ENCODE results near the gene IFNA7.
"Not testable (repeated sequence)": the region's sequence is repeated elsewhere in the genome, so short reads cannot be mapped to it uniquely, and the experiment has no call there.

IFNA7 gene

DNA sequence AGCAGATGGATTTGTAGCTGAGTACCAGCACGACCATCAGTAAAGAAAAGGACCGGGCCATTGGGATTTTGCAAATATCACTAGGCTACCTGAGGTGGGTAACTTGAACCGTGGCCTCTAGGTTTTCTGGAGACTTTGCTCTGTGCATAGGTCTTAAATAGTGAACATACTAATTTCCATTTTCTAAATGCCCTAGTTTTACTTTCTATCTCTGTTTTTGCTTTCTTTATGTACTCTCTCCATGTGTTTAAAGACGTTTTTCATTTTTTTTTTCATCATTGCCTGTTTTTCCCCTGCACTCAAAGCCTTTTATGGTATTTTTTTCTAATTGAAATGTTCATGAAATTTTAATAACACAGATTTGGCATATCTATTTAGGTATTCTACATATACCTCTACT, at the start of gene IFNA7:
Gene IFNA7 (minus strand): TSS at position 101 of the 400 bp plus-strand sequence. CDS start 40 bp downstream, at position 61.
- ATAC-seq, result not testable (repeated sequence)

DNA sequence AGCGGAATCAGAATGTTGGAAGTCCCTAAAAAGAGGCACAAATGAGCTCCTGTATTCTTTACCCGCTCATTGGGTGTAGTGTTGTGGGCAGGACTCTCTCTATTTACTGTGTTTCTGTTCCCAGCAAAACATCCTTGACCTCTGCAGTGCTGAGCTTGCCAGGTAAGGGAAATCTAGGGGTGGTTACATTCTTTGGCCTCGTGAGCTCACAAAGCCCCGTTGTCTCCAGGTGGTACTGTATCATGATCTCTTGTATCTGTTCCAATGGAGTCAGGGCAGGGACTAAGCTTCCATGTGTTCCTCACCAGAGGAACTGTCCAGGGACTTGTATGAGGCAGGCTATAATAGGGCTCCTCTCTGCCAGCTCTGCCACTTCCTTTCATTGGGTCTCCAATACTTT, 49.6 kb upstream of the IFNA7 start:
- TF ChIP-seq ARNTL (CRISPR knock-in tag; IDR thresholded peaks at IDR 0.05; ENCODE audit: borderline replicate concordance, low read depth), result no peak
- TF ChIP-seq ZFP3 (CRISPR knock-in tag; IDR thresholded peaks at IDR 0.05), result no peak
- ATAC-seq, result no peak

DNA sequence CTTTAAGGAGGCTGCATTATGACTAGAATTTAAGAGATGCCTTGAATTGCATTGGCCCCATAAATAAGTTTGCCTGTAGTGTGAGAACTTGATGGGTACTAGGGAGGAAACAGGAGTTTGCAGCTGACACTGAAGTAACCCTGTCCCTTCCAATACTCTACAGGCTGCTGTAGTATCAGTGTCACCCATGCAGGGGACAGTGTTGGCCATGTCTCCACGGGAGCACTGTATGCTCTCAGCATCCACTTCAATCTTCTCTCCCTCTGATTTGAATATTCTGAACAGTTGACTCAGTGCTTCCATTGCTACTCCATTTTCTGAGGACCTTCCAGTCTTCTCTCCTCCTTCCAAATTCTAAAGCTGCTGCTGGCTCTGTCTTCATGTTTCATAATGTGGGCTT, 49.2 kb upstream of the IFNA7 start:
- TF ChIP-seq, protein P1, sequence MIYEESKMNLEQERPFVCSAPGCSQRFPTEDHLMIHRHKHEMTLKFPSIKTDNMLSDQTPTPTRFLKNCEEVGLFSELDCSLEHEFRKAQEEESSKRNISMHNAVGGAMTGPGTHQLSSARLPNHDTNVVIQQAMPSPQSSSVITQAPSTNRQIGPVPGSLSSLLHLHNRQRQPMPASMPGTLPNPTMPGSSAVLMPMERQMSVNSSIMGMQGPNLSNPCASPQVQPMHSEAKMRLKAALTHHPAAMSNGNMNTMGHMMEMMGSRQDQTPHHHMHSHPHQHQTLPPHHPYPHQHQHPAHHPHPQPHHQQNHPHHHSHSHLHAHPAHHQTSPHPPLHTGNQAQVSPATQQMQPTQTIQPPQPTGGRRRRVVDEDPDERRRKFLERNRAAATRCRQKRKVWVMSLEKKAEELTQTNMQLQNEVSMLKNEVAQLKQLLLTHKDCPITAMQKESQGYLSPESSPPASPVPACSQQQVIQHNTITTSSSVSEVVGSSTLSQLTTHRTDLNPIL (CRISPR knock-in tag; IDR thresholded peaks at IDR 0.05; ENCODE audit: low read depth), result no peak
- TF ChIP-seq, protein P2, sequence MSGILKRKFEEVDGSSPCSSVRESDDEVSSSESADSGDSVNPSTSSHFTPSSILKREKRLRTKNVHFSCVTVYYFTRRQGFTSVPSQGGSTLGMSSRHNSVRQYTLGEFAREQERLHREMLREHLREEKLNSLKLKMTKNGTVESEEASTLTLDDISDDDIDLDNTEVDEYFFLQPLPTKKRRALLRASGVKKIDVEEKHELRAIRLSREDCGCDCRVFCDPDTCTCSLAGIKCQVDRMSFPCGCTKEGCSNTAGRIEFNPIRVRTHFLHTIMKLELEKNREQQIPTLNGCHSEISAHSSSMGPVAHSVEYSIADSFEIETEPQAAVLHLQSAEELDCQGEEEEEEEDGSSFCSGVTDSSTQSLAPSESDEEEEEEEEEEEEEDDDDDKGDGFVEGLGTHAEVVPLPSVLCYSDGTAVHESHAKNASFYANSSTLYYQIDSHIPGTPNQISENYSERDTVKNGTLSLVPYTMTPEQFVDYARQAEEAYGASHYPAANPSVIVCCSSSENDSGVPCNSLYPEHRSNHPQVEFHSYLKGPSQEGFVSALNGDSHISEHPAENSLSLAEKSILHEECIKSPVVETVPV (CRISPR knock-in tag; IDR thresholded peaks at IDR 0.05), result no peak
- TF ChIP-seq ISL1 (CRISPR knock-in tag; IDR thresholded peaks at IDR 0.05) (no peak), ESRRG (CRISPR knock-in tag; IDR thresholded peaks at IDR 0.05) (no peak), GLIS3 (CRISPR knock-in tag; IDR thresholded peaks at IDR 0.05) (no peak), PPARA (CRISPR knock-in tag; IDR thresholded peaks at IDR 0.05; ENCODE audit: borderline replicate concordance) (no peak)
- TF ChIP-seq, protein P3, sequence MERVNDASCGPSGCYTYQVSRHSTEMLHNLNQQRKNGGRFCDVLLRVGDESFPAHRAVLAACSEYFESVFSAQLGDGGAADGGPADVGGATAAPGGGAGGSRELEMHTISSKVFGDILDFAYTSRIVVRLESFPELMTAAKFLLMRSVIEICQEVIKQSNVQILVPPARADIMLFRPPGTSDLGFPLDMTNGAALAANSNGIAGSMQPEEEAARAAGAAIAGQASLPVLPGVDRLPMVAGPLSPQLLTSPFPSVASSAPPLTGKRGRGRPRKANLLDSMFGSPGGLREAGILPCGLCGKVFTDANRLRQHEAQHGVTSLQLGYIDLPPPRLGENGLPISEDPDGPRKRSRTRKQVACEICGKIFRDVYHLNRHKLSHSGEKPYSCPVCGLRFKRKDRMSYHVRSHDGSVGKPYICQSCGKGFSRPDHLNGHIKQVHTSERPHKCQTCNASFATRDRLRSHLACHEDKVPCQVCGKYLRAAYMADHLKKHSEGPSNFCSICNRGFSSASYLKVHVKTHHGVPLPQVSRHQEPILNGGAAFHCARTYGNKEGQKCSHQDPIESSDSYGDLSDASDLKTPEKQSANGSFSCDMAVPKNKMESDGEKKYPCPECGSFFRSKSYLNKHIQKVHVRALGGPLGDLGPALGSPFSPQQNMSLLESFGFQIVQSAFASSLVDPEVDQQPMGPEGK (CRISPR knock-in tag; IDR thresholded peaks at IDR 0.05; ENCODE audit: borderline replicate concordance), result no peak
- ATAC-seq, result no peak

DNA sequence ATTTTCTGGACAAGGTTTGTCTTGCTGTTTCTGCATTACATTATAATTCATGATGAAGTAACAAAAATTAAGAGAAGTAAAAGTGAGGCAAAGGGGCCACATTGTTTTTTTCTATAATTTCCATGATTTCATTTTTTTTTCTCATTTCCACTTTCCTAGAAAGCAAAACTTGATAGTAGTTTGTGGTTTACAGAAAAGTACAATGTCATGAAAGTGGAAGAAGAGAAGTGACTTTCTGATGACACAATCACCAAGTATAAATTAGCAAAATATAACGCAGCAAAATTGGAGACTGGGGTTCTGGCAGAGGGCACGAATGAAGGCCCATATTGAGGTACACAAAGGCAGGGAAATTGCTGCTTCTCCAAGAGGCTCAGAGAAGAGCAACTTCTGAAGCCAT, 42.8 kb upstream of the IFNA7 start:
- ATAC-seq, result no peak
- no peak for TF ChIP-seq ZFP30 (CRISPR knock-in tag; IDR thresholded peaks at IDR 0.05)
- no peak for TF ChIP-seq ZC3H10 (CRISPR knock-in tag; IDR thresholded peaks at IDR 0.05)
- TF ChIP-seq OSR1 (CRISPR knock-in tag; IDR thresholded peaks at IDR 0.05), result no peak
- TF ChIP-seq RARB (CRISPR knock-in tag; IDR thresholded peaks at IDR 0.05), result no peak
- no peak for TF ChIP-seq BACH2 (CRISPR knock-in tag; IDR thresholded peaks at IDR 0.05; ENCODE audit: borderline replicate concordance)
- TF ChIP-seq GLIS3 (CRISPR knock-in tag; IDR thresholded peaks at IDR 0.05), result no peak
- TF ChIP-seq SNAI2 (CRISPR knock-in tag; IDR thresholded peaks at IDR 0.05), result no peak
- no peak for TF ChIP-seq ZNF70 (CRISPR knock-in tag; IDR thresholded peaks at IDR 0.05)
- TF ChIP-seq, protein P1 (CRISPR knock-in tag; IDR thresholded peaks at IDR 0.05; ENCODE audit: low read depth), result no peak
- TF ChIP-seq, protein P4, sequence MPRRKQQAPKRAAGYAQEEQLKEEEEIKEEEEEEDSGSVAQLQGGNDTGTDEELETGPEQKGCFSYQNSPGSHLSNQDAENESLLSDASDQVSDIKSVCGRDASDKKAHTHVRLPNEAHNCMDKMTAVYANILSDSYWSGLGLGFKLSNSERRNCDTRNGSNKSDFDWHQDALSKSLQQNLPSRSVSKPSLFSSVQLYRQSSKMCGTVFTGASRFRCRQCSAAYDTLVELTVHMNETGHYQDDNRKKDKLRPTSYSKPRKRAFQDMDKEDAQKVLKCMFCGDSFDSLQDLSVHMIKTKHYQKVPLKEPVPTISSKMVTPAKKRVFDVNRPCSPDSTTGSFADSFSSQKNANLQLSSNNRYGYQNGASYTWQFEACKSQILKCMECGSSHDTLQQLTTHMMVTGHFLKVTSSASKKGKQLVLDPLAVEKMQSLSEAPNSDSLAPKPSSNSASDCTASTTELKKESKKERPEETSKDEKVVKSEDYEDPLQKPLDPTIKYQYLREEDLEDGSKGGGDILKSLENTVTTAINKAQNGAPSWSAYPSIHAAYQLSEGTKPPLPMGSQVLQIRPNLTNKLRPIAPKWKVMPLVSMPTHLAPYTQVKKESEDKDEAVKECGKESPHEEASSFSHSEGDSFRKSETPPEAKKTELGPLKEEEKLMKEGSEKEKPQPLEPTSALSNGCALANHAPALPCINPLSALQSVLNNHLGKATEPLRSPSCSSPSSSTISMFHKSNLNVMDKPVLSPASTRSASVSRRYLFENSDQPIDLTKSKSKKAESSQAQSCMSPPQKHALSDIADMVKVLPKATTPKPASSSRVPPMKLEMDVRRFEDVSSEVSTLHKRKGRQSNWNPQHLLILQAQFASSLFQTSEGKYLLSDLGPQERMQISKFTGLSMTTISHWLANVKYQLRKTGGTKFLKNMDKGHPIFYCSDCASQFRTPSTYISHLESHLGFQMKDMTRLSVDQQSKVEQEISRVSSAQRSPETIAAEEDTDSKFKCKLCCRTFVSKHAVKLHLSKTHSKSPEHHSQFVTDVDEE (CRISPR knock-in tag; IDR thresholded peaks at IDR 0.05), result no peak
- TF ChIP-seq ISL1 (CRISPR knock-in tag; IDR thresholded peaks at IDR 0.05), result no peak
- no peak for TF ChIP-seq TOX (CRISPR knock-in tag; IDR thresholded peaks at IDR 0.05; ENCODE audit: borderline replicate concordance)
- no peak for TF ChIP-seq ZNF8 (CRISPR knock-in tag; IDR thresholded peaks at IDR 0.05)
- no peak for TF ChIP-seq ZFP3 (CRISPR knock-in tag; IDR thresholded peaks at IDR 0.05)
- TF ChIP-seq, protein P3 (CRISPR knock-in tag; IDR thresholded peaks at IDR 0.05; ENCODE audit: borderline replicate concordance), result no peak
- no peak for TF ChIP-seq ZNF565 (CRISPR knock-in tag; conservative IDR thresholded peaks at IDR 0.05; ENCODE audit: low read depth)
- no peak for TF ChIP-seq ARNTL (CRISPR knock-in tag; IDR thresholded peaks at IDR 0.05; ENCODE audit: borderline replicate concordance, low read depth)
- no peak for TF ChIP-seq TCF4 (CRISPR knock-in tag; IDR thresholded peaks at IDR 0.05; ENCODE audit: borderline replicate concordance)
- no peak for TF ChIP-seq ESRRG (CRISPR knock-in tag; IDR thresholded peaks at IDR 0.05)
- TF ChIP-seq, protein P2 (CRISPR knock-in tag; IDR thresholded peaks at IDR 0.05), result no peak

Measured in SK-N-SH treated with all-trans-retinoic acid at 6 μM for 48 hours (cell line).